OCI-LY7 (cell line): ENCODE measurements around the gene GRID1. TPM values are rescaled to one million over a fixed set of nuclear protein-coding genes. Genes with fewer than 3 reads are reported as not detected.

ENCODE experiments used
- BruUV-seq: library from RNA; stranded (reverse); fragments of 400-500 nt; replicated peaks from 2 replicates; lab custom pipeline; 2021; lab: Mats Ljungman, UMichigan
- CTCF ChIA-PET: fragments of 300-600 bp; sonication (Branson Sonifier 250); formaldehyde crosslinking; loops from one replicate; lab custom pipeline; 2022; ENCODE audit warnings: antibody characterized with exemption; ENCODE audit not compliant: unreplicated experiment; lab: Charles Lee
- POLR2A ChIA-PET: fragments of 300-600 bp; sonication (Branson Sonifier 250); formaldehyde crosslinking; loops from one replicate; lab custom pipeline; 2022; ENCODE audit warnings: antibody characterized with exemption; lab: Charles Lee
- DNase-seq: peaks from one replicate; pipeline ENCODE4 v3.0.0-alpha.2; 2015; ENCODE audit warnings: low spot score
- H2AFZ ChIP-seq: fragments of 200-600 bp; sonication (generic), shearing (Covaris generic); 2 replicates; pipeline ENCODE4 v1.6.1; 2014; ENCODE audit warnings: mild to moderate bottlenecking, antibody characterized with exemption, low read length, moderate library complexity
- H3K27ac ChIP-seq: fragments of 200-600 bp; sonication (generic); 2 replicates; pipeline ENCODE4 v1.5.1; 2014; ENCODE audit warnings: mixed run types, low read depth, mild to moderate bottlenecking, moderate library complexity, low read length, inconsistent platforms; ENCODE audit not compliant: poor library complexity, severe bottlenecking
- H3K36me3 ChIP-seq: fragments of 200-600 bp; sonication (generic); 2 replicates; pipeline ENCODE4 v1.6.1; 2014; ENCODE audit warnings: mild to moderate bottlenecking, antibody characterized with exemption, low read length, moderate library complexity, mixed read lengths; ENCODE audit not compliant: insufficient read depth
- H3K4me1 ChIP-seq: fragments of 200-600 bp; sonication (generic); 2 replicates; pipeline ENCODE4 v1.5.1; 2014; ENCODE audit warnings: mild to moderate bottlenecking, low read length; ENCODE audit not compliant: insufficient read depth, poor library complexity, severe bottlenecking
- H3K4me2 ChIP-seq: fragments of 200-600 bp; sonication (generic); 2 replicates; pipeline ENCODE4 v1.6.1; 2014; ENCODE audit warnings: mild to moderate bottlenecking, low read length
- H3K4me3 ChIP-seq: fragments of 200-600 bp; sonication (generic); 2 replicates; pipeline ENCODE4 v1.5.1; 2014; ENCODE audit warnings: mild to moderate bottlenecking, low read depth, low read length; ENCODE audit not compliant: poor library complexity, severe bottlenecking
- H3K79me2 ChIP-seq: fragments of 200-600 bp; sonication (generic); 2 replicates; pipeline ENCODE4 v1.6.1; 2016; ENCODE audit warnings: low read depth, mild to moderate bottlenecking, low read length, moderate library complexity, mixed read lengths; ENCODE audit not compliant: insufficient read depth
- H3K9me2 ChIP-seq: fragments of 200-600 bp; sonication (generic); 2 replicates; pipeline ENCODE4 v1.6.1; 2016; ENCODE audit warnings: mild to moderate bottlenecking, low read length, mixed read lengths; ENCODE audit not compliant: insufficient read depth
- H3K9me3 ChIP-seq: fragments of 200-600 bp; sonication (generic); 2 replicates; pipeline ENCODE4 v1.6.1; 2014; ENCODE audit warnings: mild to moderate bottlenecking, mixed run types, low read length, mixed read lengths
- H4K20me1 ChIP-seq: fragments of 200-600 bp; sonication (generic); 2 replicates; pipeline ENCODE4 v1.6.1; 2014; ENCODE audit warnings: mild to moderate bottlenecking, antibody characterized with exemption, low read length, moderate library complexity, mixed read lengths; ENCODE audit not compliant: insufficient read depth
- EZH2phosphoT487 ChIP-seq: fragments of 200-600 bp; sonication (generic); IDR thresholded peaks from 2 replicates; pipeline ENCODE4 v1.6.1; 2018; ENCODE audit warnings: low read depth, borderline replicate concordance, mild to moderate bottlenecking, mixed run types, antibody characterized with exemption, low read length, moderate library complexity, mixed read lengths
- intact Hi-C: fragments of 100-400 bp; cut with micrococcal nuclease; formaldehyde crosslinking; loops from one replicate; pipeline ENCODE4 v1.10.0; 2022; ENCODE audit not compliant: unreplicated experiment
- total RNA-seq, 2 experiments: library from RNA; depleted of rRNA in 1 of 2; stranded (reverse); fragments of >200 nt in 1 of 2; shearing (Covaris generic) in 1 of 2; gene quantifications; 2 replicates each; pipeline ENCODE4 v1.2.3, GENCODE V29; 2014 to 2022
- TF ChIP-seq, protein P1 (sequence below): fragments of 200-600 bp; sonication (generic); conservative IDR thresholded peaks from 2 replicates; pipeline ENCODE4 v1.5.1; 2014; ENCODE audit warnings: mild to moderate bottlenecking, antibody characterized with exemption, low read length, moderate library complexity, mixed read lengths

Gene GRID1
- total RNA-seq, 2 experiments from 2014 or later, result 1.6 to 3.7 TPM

DNA sequence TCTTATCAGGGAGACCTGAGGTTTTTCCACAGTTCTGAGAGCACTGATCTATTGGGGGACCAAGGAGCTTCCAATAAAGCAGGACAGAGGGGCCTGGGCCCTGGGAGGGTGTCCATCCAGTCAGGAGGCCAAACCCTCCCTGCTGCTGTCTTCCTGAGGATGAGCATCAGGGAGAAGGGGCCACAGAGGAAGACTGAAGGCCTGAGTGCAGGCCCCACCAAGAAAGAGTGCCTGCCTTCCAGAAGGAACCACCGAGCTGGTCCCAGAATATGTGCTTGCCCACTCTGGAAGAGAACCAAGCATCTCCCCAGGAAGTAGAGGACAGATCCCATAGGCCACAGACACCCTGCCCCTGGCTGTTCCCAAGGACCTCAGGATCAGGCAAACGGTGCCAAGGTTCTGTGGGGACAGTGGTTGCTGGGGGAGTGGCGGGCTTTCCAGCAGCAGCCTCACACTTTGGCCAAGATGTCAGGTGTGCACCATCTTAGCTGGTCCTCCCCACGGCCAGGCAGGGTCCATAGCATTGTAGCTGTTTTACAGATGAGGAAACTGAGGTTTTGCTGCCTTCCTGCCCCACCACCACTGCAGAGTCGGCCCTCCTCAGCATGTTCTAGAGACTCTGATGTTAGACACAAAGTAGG, 199.4 kb downstream of the GRID1 start:
- Histone ChIP-seq H2AFZ (no peak overlapping the region), H3K36me3 (no peaks in the 10 kb centered on the region), H3K4me1 (peaks cover 19% of the 10 kb centered on the region), H3K9me3 (no peaks in the 10 kb centered on the region), H3K9me2 (no peaks in the 10 kb centered on the region), H3K4me2 (no peak overlapping the region), H3K79me2 (no peaks in the 10 kb centered on the region), H4K20me1 (no peaks in the 10 kb centered on the region), H3K4me3 (no peak overlapping the region), H3K27ac (no peak overlapping the region)
- POLR2A ChIA-PET, result no interaction called here
- DNase-seq, result no peak
- TF ChIP-seq, protein P1, sequence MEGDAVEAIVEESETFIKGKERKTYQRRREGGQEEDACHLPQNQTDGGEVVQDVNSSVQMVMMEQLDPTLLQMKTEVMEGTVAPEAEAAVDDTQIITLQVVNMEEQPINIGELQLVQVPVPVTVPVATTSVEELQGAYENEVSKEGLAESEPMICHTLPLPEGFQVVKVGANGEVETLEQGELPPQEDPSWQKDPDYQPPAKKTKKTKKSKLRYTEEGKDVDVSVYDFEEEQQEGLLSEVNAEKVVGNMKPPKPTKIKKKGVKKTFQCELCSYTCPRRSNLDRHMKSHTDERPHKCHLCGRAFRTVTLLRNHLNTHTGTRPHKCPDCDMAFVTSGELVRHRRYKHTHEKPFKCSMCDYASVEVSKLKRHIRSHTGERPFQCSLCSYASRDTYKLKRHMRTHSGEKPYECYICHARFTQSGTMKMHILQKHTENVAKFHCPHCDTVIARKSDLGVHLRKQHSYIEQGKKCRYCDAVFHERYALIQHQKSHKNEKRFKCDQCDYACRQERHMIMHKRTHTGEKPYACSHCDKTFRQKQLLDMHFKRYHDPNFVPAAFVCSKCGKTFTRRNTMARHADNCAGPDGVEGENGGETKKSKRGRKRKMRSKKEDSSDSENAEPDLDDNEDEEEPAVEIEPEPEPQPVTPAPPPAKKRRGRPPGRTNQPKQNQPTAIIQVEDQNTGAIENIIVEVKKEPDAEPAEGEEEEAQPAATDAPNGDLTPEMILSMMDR, result no peak
- TF ChIP-seq EZH2phosphoT487, result no peak
- BruUV-seq, result no TSS peak
- CTCF ChIA-PET, result no interaction called here
- intact Hi-C loops, result no loop called here

DNA sequence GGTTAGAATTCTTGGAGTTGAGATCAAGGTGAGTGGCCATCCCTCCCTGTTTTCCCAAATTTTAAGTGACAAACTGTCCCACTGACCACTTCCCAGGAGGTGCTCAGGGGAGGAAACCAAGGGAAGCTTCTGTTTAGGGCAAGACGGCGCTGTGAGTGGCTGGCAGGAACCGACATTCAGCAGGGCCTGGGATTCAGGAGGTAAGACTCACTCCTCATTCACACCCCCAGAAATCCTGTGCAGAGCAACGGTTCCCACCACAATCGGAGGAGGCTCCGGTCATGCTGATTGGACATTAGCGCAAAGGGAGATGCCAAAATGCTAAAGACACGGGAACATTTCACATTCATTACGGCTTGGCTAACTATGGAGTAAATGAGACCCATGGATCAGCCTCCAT, 200.9 kb downstream of the GRID1 start:
- Histone ChIP-seq H3K79me2 (no peaks in the 10 kb centered on the region), H4K20me1 (no peaks in the 10 kb centered on the region), H3K9me3 (no peaks in the 10 kb centered on the region), H3K27ac (no peak overlapping the region), H3K4me2 (no peak overlapping the region), H3K36me3 (no peaks in the 10 kb centered on the region), H3K4me1 (peaks cover 4% of the 10 kb centered on the region), H3K4me3 (no peak overlapping the region), H2AFZ (no peak overlapping the region), H3K9me2 (no peaks in the 10 kb centered on the region)
- CTCF ChIA-PET, result no interaction called here
- POLR2A ChIA-PET, result no interaction called here
- intact Hi-C loops, result no loop called here
- DNase-seq, result no peak
- BruUV-seq, result no TSS peak
- TF ChIP-seq EZH2phosphoT487, result no peak
- TF ChIP-seq, protein P1, result no peak

DNA sequence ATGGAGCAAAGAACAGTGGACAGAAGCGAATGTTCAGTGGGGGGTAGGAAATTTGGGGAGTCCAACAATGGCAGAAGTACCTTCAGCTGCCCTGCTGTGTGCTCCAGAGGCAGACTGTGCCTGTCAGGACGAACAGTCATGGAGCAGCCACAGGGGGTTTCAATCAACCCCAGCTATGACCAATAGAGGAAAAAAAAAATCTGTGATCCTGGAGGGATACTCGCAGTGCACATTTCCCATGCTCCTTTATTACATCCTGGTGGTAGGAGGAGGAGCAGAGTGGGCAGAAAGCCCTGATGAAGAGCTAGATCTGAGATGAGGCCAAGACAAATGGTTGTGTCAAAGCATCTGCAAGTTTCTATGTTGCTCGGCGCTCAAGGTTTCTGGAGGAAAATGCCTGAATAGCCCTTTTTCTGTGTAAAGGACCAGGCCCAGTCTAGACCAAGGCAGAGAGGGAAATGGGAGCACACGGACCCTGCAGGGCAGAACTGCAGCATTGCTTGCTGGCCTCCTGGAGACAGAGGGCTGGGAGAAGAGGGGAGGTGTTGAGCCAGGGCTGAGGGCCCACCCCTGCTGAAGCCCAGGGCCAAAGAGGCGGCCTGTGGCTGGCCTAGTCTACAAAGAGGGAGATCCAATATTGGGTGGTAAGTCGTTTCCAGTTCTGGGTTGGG, 201.5 kb downstream of the GRID1 start:
- no peaks in the 10 kb centered on the region for H3K79me2 ChIP-seq
- intact Hi-C loops, result no loop called here
- H3K9me3 ChIP-seq, result no peaks in the 10 kb centered on the region
- H3K9me2 ChIP-seq, result no peaks in the 10 kb centered on the region
- no peak for TF ChIP-seq EZH2phosphoT487
- H3K4me3 ChIP-seq, result no peak overlapping the region
- H2AFZ ChIP-seq, result no peak overlapping the region
- ChIA-PET POLR2A (no interaction called here), CTCF (no interaction called here)
- no peak overlapping the region for H3K27ac ChIP-seq
- no peak for DNase-seq
- BruUV-seq, result no TSS peak
- H3K4me1 ChIP-seq, result no peaks in the 10 kb centered on the region
- no peak overlapping the region for H3K4me2 ChIP-seq
- H4K20me1 ChIP-seq, result no peaks in the 10 kb centered on the region
- no peaks in the 10 kb centered on the region for H3K36me3 ChIP-seq
